Gastroesophageal sphincter (tissue), 3 donors: ENCODE data around the gene PPOX.
A peak's percentile ranks its signal among the peaks of the same experiment; 100 is the strongest.

Experiments used
- EP300 ChIP-seq: sonication (generic); formaldehyde crosslinking; IDR thresholded peaks from one replicate; pipeline ENCODE4 v1.6.1; 2017; ENCODE audit warnings: antibody characterized with exemption, mild to moderate bottlenecking
- POLR2A ChIP-seq, 2 donors: fragments of 450-650 bp; IDR thresholded peaks; one replicate each; pipeline ENCODE4 v1.6.1; 2017; ENCODE audit warnings: antibody characterized with exemption in 2 of 2, mild to moderate bottlenecking in 2 of 2, moderate library complexity in 1 of 2
- POLR2AphosphoS5 ChIP-seq: sonication (generic); formaldehyde crosslinking; IDR thresholded peaks from one replicate; pipeline ENCODE4 v1.6.1; 2017; ENCODE audit warnings: antibody characterized with exemption
- TF ChIP-seq, protein P1 (sequence below), 4 experiments: fragments of 200-600 bp in 2 of 4; fragments of 450-650 bp in 2 of 4; sonication (generic) in 1 of 4; IDR thresholded peaks; one replicate each; pipeline ENCODE4 v1.5.1; 2017 to 2019; ENCODE audit warnings: antibody characterized with exemption in 4 of 4, mild to moderate bottlenecking in 2 of 4, moderate library complexity in 2 of 4

DNA sequence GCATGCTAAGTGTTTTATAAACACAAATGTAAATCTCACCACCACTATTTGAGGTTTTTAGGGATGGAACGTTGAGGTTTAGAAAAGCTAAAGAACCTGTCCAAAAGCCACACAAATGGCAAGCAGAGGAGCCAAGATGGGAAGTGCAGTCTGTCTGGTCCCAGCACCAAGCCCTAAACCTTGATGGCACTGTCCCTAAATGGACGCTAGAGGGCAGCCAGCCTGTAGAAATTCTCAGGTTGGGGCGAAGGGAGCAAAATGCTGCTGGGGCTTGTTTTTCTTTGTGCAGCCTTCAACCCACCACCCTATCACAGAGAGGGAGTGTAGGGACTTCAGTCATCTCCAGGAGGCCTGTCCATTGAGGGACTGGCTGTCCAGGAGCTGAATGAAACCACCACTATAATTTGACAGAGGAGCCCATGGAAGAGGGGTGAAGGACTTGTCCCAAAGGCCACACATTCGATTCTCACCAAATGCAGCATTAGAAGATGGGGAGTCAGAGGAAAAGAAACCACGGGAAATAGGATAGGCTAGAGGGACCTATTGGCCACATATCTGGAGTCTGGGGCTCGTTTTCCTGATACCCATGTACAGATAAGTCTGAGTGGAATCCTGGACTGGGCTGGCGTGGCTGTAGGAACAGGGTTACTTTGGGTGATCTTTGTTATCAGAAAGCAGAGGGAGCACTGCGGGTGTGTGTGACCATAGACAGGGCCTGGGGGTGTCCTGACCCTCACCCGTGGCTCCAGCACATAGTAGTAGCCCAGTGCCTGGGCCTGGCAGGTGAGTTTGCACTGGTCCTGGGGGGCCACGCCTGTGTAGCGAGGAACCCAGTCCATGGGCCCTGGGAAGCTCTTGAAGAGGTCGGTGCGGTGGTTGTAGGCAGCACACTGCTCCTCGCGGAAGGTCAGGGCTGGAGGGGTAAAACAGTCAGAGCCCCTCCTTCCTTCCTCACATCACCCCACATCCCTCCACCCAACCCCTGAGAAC lies 26.5 kb downstream of the PPOX start:
- TF ChIP-seq, protein P1, sequence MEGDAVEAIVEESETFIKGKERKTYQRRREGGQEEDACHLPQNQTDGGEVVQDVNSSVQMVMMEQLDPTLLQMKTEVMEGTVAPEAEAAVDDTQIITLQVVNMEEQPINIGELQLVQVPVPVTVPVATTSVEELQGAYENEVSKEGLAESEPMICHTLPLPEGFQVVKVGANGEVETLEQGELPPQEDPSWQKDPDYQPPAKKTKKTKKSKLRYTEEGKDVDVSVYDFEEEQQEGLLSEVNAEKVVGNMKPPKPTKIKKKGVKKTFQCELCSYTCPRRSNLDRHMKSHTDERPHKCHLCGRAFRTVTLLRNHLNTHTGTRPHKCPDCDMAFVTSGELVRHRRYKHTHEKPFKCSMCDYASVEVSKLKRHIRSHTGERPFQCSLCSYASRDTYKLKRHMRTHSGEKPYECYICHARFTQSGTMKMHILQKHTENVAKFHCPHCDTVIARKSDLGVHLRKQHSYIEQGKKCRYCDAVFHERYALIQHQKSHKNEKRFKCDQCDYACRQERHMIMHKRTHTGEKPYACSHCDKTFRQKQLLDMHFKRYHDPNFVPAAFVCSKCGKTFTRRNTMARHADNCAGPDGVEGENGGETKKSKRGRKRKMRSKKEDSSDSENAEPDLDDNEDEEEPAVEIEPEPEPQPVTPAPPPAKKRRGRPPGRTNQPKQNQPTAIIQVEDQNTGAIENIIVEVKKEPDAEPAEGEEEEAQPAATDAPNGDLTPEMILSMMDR (IDR thresholded peaks at IDR 0.05), result peak in 3 of 4 experiments; percentile 73 to 86 (median 79)
- TF ChIP-seq POLR2A (IDR thresholded peaks at IDR 0.05), result peak in 1 of 2 donors; percentile 10
- no peak for TF ChIP-seq EP300
- TF ChIP-seq POLR2AphosphoS5, result peak; percentile 37
